ENCODE measurements around the gene ARHGAP42. TPM values are rescaled to one million over a fixed set of nuclear protein-coding genes. Genes with fewer than 3 reads are reported as not detected.
"Not testable (repeated sequence)": the region's sequence is repeated elsewhere in the genome, so short reads cannot be mapped to it uniquely, and the experiment has no call there.

ARHGAP42 gene
- total RNA-seq, 1 donor from 2014 or later: 25.1 TPM

DNA sequence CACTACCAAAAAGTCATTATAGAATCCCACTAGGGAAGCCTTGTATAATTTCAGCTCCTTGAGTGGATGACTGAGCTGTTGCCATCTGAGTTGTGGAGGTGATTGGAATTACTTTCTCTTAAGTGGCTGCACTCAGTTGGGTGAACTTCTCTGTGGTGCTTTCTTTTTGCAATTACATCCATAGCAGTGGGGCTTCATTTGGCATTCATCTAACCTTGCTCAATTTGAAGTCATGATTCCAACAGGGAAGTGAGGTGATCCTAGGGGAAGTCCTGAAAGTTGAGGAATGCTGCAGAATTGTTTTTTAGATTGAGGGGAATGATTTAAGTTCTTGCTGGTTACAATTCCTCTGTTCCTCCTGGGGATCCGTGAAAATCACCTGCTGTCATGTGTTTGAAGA, 39.6 kb downstream of the ARHGAP42 start:
- DNase-seq (ENCODE audit: low spot score): no peak

GRCh38 chr11:100727410-100727809, 40.3 kb downstream of the ARHGAP42 start:
- DNase-seq (ENCODE audit: low spot score): peak; percentile 51

GRCh38 chr11:100730266-100730665, 43.2 kb downstream of the ARHGAP42 start:
- DNase-seq (ENCODE audit: low spot score): no peak

DNA sequence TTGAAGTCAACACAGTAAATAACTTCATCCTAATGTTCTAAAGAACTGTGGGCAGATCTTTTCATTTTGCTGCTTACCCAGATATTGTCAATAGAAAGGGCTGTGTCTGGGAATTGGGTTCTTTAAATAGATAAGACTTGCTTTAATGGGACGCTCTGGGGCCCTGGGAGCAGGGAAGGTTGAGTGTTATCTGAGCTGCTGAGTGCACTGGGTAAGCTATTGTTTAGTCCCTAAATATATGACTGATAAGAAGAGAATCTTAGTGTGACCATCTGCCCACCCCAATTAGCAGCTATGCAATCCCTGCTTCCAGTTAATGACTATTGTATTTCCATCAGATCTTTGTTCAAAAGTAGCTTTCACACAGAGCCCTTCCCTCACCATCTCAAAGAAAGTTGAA, 44.4 kb downstream of the ARHGAP42 start:
- no peak for DNase-seq (ENCODE audit: low spot score)

- no peak for DNase-seq (ENCODE audit: low spot score)
Measured at GRCh38 chr11:100732949-100733348, 45.9 kb downstream of the ARHGAP42 start.

DNA sequence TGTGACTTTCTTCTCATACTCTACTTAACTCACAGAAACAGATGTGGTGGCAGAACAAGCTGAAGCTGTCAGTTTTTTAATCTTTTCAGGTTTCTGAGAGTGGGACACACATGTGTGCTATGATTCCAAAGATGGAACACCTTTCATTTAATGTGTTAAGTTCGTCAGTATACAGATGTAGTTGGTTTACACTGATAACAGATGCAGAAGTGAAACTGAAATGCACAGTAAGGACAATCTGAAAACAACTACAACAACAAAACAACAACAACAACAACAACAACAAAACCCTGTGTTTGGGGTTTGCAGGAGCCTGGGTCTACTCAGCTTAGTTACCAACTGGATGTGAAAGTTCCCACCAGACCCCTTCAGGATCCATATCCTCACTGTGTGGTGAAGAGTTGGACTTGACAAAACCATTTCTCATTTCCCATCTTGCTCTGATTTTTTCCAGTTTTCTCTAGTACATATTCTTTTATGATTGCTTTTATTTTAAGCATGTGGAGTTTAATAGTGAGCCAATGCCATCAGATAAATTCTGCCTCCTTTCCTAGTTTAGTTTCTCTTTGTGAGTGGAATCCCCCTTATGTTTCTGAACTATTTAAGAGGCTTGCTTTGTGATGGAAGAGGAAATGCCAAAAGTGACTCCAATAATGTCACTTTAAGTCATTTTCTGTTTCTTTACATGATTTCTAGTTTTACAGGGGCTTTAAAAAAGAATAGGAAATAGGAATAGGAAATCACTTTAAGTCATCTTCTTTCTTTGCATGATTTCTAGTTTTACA, 47.8 kb downstream of the ARHGAP42 start:
- DNase-seq (ENCODE audit: low spot score): no peak

DNA sequence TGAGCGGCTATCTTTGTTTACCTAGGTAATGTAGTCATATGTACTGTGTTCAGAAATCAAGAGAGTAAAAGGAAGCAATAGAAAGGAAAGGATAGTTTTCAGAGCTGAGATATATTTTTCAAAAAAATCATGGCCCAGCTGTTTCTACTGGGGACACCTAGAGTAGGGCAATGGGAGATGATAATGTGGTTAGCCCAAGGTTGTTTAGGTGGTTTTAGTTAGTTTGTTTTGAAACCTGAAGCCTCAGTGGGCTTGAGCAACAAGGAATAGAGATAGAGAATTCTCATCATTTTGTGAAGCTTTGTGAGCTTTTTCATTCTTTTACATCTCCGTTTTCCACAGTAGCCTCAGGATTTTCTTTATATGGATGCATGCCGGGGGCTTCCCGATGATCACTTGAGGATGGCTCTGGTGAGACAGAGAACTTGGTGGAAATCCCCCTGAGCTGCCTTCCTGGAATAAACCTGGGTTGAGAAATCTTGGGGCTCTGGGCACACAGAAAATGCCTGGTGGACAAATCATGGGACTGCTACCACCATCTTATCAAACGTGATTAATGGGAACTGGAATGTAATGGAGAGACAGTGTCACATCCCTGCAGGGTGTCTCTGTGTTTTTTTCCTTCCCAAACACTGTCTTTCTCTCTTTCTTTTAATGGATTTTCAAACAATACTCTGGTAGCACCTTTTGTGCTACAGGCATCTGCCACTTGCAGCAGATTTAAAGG, 49.0 kb downstream of the ARHGAP42 start:
- DNase-seq (ENCODE audit: low spot score): no peak

- DNase-seq (ENCODE audit: low spot score): no peak
Measured at GRCh38 chr11:100738701-100739270, 51.7 kb downstream of the ARHGAP42 start.

- DNase-seq (ENCODE audit: low spot score): peak; percentile 27
Measured at GRCh38 chr11:100739666-100740065, 52.6 kb downstream of the ARHGAP42 start.

DNA sequence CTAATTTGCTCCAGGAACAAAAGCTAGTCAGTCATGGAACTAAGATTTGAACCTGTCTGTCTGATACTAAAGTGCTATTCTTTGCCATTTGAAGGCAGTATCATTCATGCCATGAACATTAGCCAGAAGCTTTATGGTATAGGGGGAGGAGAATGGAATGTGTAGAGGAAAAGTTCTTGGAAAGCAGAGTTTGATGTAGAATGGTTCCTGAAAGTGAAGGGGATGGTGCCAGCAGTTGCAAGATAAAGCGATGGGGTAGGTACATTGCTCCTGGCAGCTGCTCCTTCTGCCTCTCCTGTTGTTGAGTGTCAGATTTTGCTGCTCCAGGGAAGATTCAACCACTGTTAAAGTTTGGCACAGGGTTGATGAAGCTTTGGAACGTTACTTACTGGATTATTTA, 53.4 kb downstream of the ARHGAP42 start:
- DNase-seq (ENCODE audit: low spot score): no peak

DNA sequence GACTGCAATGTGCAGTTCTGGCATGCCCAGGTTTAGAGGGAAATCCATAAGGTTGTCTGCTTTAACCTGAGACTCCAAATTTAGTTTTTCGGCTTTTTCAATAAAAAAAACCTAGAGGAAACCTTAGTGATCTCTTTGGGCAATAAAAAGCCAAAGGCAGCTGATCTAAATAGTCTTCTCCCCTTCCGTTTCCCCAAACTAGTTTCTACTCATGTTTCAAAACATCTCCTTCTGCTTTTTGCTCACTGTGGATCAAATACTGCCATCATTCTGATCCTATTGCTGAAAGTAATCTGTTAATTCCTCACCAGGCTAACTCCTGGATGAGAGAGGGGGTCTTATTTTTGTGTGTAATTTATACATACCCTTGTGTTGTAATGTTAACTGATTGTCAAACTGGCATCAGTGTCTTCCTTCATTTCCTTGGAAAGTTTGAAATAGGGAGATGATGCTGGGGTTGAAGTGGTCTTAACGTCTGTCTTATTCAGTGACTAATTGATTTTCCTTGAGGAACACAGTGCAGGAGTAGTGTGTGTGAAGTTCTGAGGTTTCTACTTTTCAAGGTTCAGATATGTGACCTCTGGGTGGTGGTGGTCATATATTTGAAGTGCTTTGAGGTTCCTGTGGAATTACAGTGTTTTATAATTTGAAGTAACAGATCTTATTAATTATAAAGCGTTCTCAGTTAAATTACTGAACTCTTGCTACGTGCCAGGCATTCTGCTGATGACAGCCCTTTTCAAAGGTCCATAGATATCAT, 55.0 kb downstream of the ARHGAP42 start:
- no peak for DNase-seq (ENCODE audit: low spot score)

DNA sequence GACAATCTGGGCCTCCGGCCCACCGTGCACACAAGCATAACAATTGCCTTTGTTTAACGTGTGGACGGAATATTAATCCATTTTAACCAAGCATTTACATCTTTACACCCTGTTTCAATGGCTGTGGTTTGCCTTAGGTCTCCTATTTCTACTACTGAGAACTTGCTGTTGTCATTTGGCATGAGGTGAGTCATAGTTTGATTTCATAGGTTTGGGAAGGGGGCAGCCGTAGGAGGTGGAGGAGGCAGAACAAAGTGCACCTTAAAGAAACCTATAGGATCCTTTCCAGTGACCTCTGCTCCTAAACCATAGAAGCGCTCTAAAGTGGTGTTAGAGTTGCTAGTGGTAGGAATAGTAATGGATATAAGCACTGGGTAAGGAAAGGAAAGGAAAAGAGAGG, 59.4 kb downstream of the ARHGAP42 start:
- no peak for DNase-seq (ENCODE audit: low spot score)

- no peak for DNase-seq (ENCODE audit: low spot score)
Measured at GRCh38 chr11:100748153-100748552, 61.1 kb downstream of the ARHGAP42 start.

DNA sequence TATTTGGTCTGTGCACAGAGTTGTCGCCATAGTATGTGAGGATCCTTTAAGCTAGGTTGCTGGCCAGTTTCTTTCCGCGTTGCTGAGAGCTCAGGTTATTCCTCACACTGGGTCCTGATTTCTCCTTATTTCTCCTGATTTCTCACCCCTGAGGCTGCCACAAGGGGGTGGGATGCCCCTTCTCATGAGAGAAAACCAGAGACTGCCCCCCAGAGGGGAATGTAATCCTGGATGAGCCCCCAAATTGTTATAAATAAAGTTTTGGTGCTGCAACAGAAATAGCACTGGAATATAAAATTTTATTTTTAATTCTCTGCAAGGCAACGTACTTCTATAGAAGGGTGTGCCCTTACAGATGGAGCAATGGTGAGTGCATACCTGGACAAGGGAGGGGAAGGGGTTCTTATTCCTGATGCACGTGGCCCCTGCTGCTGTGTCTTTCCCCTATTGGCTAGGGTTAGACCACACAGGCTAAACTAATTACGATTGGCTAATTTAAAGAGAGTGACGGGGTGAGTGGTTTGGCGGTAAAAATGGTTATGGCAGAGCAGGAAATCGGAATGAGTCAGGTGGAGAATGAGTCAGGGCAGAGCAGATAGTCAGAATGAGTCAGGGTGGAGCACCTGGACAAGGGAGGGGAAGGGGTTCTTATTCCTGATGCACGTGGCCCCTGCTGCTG, 62.9 kb downstream of the ARHGAP42 start:
- not testable (repeated sequence) for DNase-seq (ENCODE audit: low spot score)

GRCh38 chr11:100750566-100750891, 63.4 kb downstream of the ARHGAP42 start:
- DNase-seq (ENCODE audit: low spot score): not testable (repeated sequence)

- no peak for DNase-seq (ENCODE audit: low spot score)
Measured at GRCh38 chr11:100752371-100753171, 65.5 kb downstream of the ARHGAP42 start.

- DNase-seq (ENCODE audit: low spot score): peak; percentile 41
Measured at GRCh38 chr11:100753172-100753543, 66.1 kb downstream of the ARHGAP42 start.

- DNase-seq (ENCODE audit: low spot score): no peak
Measured at GRCh38 chr11:100753571-100753970, 66.5 kb downstream of the ARHGAP42 start.

DNA sequence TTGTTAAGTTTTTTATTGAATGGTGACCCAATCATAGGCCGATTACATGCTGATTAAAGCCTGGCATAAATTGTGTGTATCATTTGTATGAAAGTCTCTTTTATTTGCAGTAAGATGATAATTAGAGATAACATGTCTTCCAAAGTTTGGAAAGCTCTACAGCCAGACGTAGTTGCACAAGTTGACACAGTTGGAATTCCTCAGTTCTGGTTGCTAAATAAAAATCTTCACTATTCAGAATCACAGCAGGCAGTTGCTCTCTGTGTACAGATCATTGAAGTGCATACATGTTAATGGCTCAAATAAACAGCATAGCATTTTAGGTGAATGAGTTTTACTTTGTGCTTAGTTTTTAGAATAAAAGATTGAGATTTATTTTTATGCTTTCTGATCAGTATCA, 69.5 kb downstream of the ARHGAP42 start:
- no peak for DNase-seq (ENCODE audit: low spot score)

DNA sequence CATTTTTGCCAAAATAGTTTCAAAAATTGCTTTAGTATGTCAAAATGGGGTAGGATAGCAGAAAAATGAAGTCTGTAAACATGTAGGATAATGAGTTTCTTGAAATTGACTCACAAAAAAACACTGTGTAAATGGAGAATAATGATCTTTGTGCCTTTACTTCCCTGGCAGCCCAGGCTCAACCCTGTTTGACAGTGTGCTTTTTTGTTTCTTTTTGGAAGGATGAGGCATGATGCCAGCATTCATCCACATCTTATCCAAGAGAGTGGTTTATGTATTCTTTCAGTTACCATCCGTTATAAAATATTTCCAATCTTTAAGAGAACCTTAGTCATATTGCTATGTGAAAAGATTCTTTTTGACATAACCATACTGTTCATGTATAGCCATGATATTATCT, 70.6 kb downstream of the ARHGAP42 start:
- no peak for DNase-seq (ENCODE audit: low spot score)

GRCh38 chr11:100759106-100759505, 72.0 kb downstream of the ARHGAP42 start:
- DNase-seq (ENCODE audit: low spot score): no peak
